K562 (cell line): ENCODE measurements around the gene ALKBH3. TPM values are rescaled to one million over a fixed set of nuclear protein-coding genes. Genes with fewer than 3 reads are reported as not detected.

Source experiments
- ATAC-seq: fragments of 200-7000 bp; cut with Tn5 transposase; 3 replicates; pipeline ENCODE4 v1.9.1; 2020; ENCODE audit warnings: moderate library complexity
- BruUV-seq: library from RNA; stranded (reverse); fragments of 400-500 nt; replicated peaks from 2 replicates; lab custom pipeline; 2021; lab: Mats Ljungman, UMichigan
- CTCF ChIA-PET: fragments of 300-600 bp; formaldehyde crosslinking; extraction: SDS; loops from one replicate; lab custom pipeline; 2021; ENCODE audit warnings: low intra/inter-chr PET ratio; lab: Yijun Ruan, JAX
- POLR2A ChIA-PET: fragments of 300-600, 350-650 bp; sonication (Branson Sonifier 250); formaldehyde crosslinking; extraction: SDS; loops from one replicate; lab custom pipeline; 2021; ENCODE audit warnings: antibody characterized with exemption, inconsistent platforms; lab: Yijun Ruan, JAX
- DNase-seq, 4 experiments: peaks; one replicate each; pipeline versions ENCODE4 v3.0.0 to v3.0.0-alpha.2; 2011 to 2018; ENCODE audit warnings: low spot score in 3 of 4, mixed read lengths in 3 of 4; ENCODE audit errors: extremely low read depth in 1 of 4
- FAIRE-seq: peaks from 2 replicates; lab custom pipeline; 2011; peaks lifted over from hg19 to GRCh38; lab: Jason Lieb, UNC
- H2AFZ ChIP-seq: 2 replicates; pipeline ENCODE4 v1.6.0; 2011; ENCODE audit warnings: low read depth, low read length, control low read depth, inconsistent platforms
- H3K27ac ChIP-seq: fragments of 200-600 bp; 3 replicates; pipeline ENCODE4 v1.8.0; 2011; ENCODE audit warnings: low read depth, mild to moderate bottlenecking, control low read depth, inconsistent platforms, low read length, moderate library complexity, mixed read lengths; ENCODE audit errors: extremely low read depth
- H3K27me3 ChIP-seq, 2 experiments: fragments of 300-600 bp in 1 of 2; 2 replicates in 1 of 2; 3 replicates in 1 of 2; pipeline versions ENCODE4 v1.6.0 to v1.8.0; 2011; ENCODE audit warnings: inconsistent platforms in 2 of 2, low read length in 2 of 2, mild to moderate bottlenecking in 1 of 2, mixed read lengths in 1 of 2, moderate library complexity in 1 of 2; ENCODE audit not compliant: control insufficient read depth in 2 of 2, insufficient read depth in 2 of 2
- H3K36me3 ChIP-seq: fragments of 300-600 bp; 3 replicates; pipeline ENCODE4 v1.8.0; 2011; ENCODE audit warnings: mild to moderate bottlenecking, low read length, inconsistent platforms; ENCODE audit not compliant: control insufficient read depth, insufficient read depth
- H3K4me1 ChIP-seq, 2 experiments: fragments of 200-600 bp in 1 of 2; replicated peaks in 1 of 2; 2 replicates in 1 of 2; 3 replicates in 1 of 2; pipeline versions ENCODE4 v1.5.1 to v1.8.0; 2011; ENCODE audit warnings: inconsistent platforms in 2 of 2, low read length in 2 of 2, mild to moderate bottlenecking in 1 of 2, mixed read lengths in 1 of 2, moderate library complexity in 1 of 2; ENCODE audit not compliant: control insufficient read depth in 2 of 2, insufficient read depth in 2 of 2
- H3K4me2 ChIP-seq: 2 replicates; pipeline ENCODE4 v1.6.1; 2011; ENCODE audit warnings: low read length, control low read depth, inconsistent platforms, mixed read lengths; ENCODE audit not compliant: insufficient read depth
- H3K4me3 ChIP-seq: fragments of 200-600 bp; sonication (generic), shearing (Covaris generic); 2 replicates; pipeline ENCODE4 v1.5.1; 2016; ENCODE audit warnings: control low read depth, inconsistent platforms
- H3K79me2 ChIP-seq: fragments of 200-600 bp; 3 replicates; pipeline ENCODE4 v1.8.0; 2011; ENCODE audit warnings: low read length, inconsistent platforms; ENCODE audit not compliant: control insufficient read depth, insufficient read depth
- H3K9ac ChIP-seq, 2 experiments: 2 replicates each; pipeline versions ENCODE4 v1.6.0 to v1.6.1; 2011; ENCODE audit warnings: low read depth in 2 of 2, low read length in 2 of 2, control low read depth in 1 of 2, inconsistent platforms in 1 of 2, mild to moderate bottlenecking in 1 of 2, mixed read lengths in 1 of 2; ENCODE audit not compliant: insufficient read depth in 1 of 2
- H3K9me1 ChIP-seq: one replicate; pipeline ENCODE4 v1.6.0; 2011; ENCODE audit warnings: inconsistent platforms, mild to moderate bottlenecking, low read length, moderate library complexity; ENCODE audit not compliant: control insufficient read depth, insufficient read depth
- H3K9me3 ChIP-seq: replicated peaks from 2 replicates; pipeline ENCODE4 v1.5.1; 2011; ENCODE audit warnings: low read depth, low read length, inconsistent platforms; ENCODE audit not compliant: control insufficient read depth, insufficient read depth
- H4K20me1 ChIP-seq: replicated peaks from 2 replicates; pipeline ENCODE4 v1.6.1; 2011; ENCODE audit warnings: low read length, inconsistent platforms, mixed read lengths; ENCODE audit not compliant: control insufficient read depth, insufficient read depth
- ATF1 ChIP-seq, 2 experiments: fragments of 450-650 bp in 1 of 2; IDR thresholded peaks; 2 replicates each; pipeline ENCODE4 v1.6.1; 2016; ENCODE audit warnings: missing compliant biosample characterization in 1 of 2, missing genetic modification characterization in 1 of 2
- BHLHE40 ChIP-seq: IDR thresholded peaks from 2 replicates; pipeline ENCODE4 v1.6.1; 2011; ENCODE audit warnings: low read length, improper control_type of control experiment
- DACH1 ChIP-seq: fragments of 450-650 bp; IDR thresholded peaks from 2 replicates; pipeline ENCODE4 v1.6.1; 2018; ENCODE audit not compliant: partially characterized antibody
- DPF2 ChIP-seq: fragments of 450-650 bp; IDR thresholded peaks from 2 replicates; pipeline ENCODE4 v1.6.1; 2016
- EHMT2 ChIP-seq: fragments of 450-650 bp; IDR thresholded peaks from 2 replicates; pipeline ENCODE4 v1.6.1; 2018; ENCODE audit warnings: antibody characterized with exemption
- ETV5 ChIP-seq: sonication (generic); formaldehyde crosslinking; IDR thresholded peaks from 2 replicates; pipeline ENCODE4 v1.4.0; 2020; ENCODE audit warnings: low read depth, mild to moderate bottlenecking, missing genetic modification reagents
- GABPB1 ChIP-seq: sonication (generic); formaldehyde crosslinking; IDR thresholded peaks from 2 replicates; pipeline ENCODE4 v1.8.0; 2022; ENCODE audit warnings: mild to moderate bottlenecking, missing genetic modification reagents
- KLF16 ChIP-seq: IDR thresholded peaks from 2 replicates; pipeline ENCODE4 v1.6.1; 2016; ENCODE audit warnings: antibody characterized with exemption
- LCOR ChIP-seq: sonication (generic); formaldehyde crosslinking; IDR thresholded peaks from 2 replicates; pipeline ENCODE4 v1.8.0; 2022; ENCODE audit warnings: mild to moderate bottlenecking, missing genetic modification reagents
- NCOA1 ChIP-seq: fragments of 450-650 bp; IDR thresholded peaks from 2 replicates; pipeline ENCODE4 v1.6.1; 2016; ENCODE audit warnings: low read depth
- NELFE ChIP-seq: IDR thresholded peaks from 2 replicates; pipeline ENCODE4 v1.6.1; 2011; ENCODE audit warnings: mild to moderate bottlenecking; ENCODE audit not compliant: insufficient read depth, insufficient read length
- NR2C2 ChIP-seq, 2 experiments: fragments of 200-800 bp in 1 of 2; sonication (Bioruptor generic) in 1 of 2; sonication (generic) in 1 of 2; formaldehyde crosslinking in 1 of 2; IDR thresholded peaks; 2 replicates each; pipeline versions ENCODE4 v1.6.1 to v1.8.0; 2016 to 2022; ENCODE audit warnings: mild to moderate bottlenecking in 1 of 2, missing compliant biosample characterization in 1 of 2, missing genetic modification characterization in 1 of 2, missing genetic modification reagents in 1 of 2
- PHB2 ChIP-seq: fragments of 450-650 bp; IDR thresholded peaks from 2 replicates; pipeline ENCODE4 v1.6.1; 2017; ENCODE audit warnings: low read depth
- PHF20 ChIP-seq: fragments of 450-650 bp; IDR thresholded peaks from 2 replicates; pipeline ENCODE4 v1.6.1; 2018; ENCODE audit not compliant: partially characterized antibody
- POLR2A ChIP-seq: fragments of 450-650 bp; conservative IDR thresholded peaks from 2 replicates; pipeline ENCODE4 v1.6.1; 2016
- RBM22 ChIP-seq: fragments of 200-400 bp; formaldehyde crosslinking; IDR thresholded peaks from 2 replicates; pipeline ENCODE4 v1.6.1; 2018; ENCODE audit warnings: low read length, low read depth; ENCODE audit not compliant: poor library complexity, severe bottlenecking
- SMARCE1 ChIP-seq: fragments of 450-650 bp; IDR thresholded peaks from 2 replicates; pipeline ENCODE4 v1.7.1; 2016; ENCODE audit warnings: mild to moderate bottlenecking
- SMC3 ChIP-seq: conservative IDR thresholded peaks from 2 replicates; pipeline ENCODE4 v1.6.1; 2011; ENCODE audit warnings: low read depth, low read length, improper control_type of control experiment; ENCODE audit not compliant: insufficient read depth
- SUPT5H ChIP-seq: fragments of 450-650 bp; IDR thresholded peaks from 2 replicates; pipeline ENCODE4 v1.6.1; 2016
- ZNF146 ChIP-seq: IDR thresholded peaks from one replicate; pipeline ENCODE4 v1.6.1; 2018; ENCODE audit warnings: missing compliant biosample characterization; ENCODE audit not compliant: unreplicated experiment
- ZNF311 ChIP-seq: fragments of 250-450 bp; sonication (Bioruptor Pico); IDR thresholded peaks from 2 replicates; pipeline ENCODE4 v1.4.0; 2020; ENCODE audit warnings: mild to moderate bottlenecking, moderate library complexity
- ZNF696 ChIP-seq: fragments of 250-450 bp; sonication (Bioruptor Pico); conservative IDR thresholded peaks from 2 replicates; pipeline ENCODE4 v1.4.0; 2020; ENCODE audit warnings: mild to moderate bottlenecking, moderate library complexity
- ZNF785 ChIP-seq: fragments of 250-450 bp; sonication (Bioruptor Pico); IDR thresholded peaks from 2 replicates; pipeline ENCODE4 v1.4.0; 2020; ENCODE audit warnings: mild to moderate bottlenecking
- WGBS: fragments of 100-300 bp; shearing (Covaris generic); methylation state at CpG from one replicate; pipeline ENCODE4 v1.1.6; 2016; ENCODE audit warnings: low coverage, mixed read lengths; ENCODE audit not compliant: insufficient coverage; ENCODE audit errors: missing lambda C conversion rate; 5-methylcytosine and 5-hydroxymethylcytosine counted together
- in situ Hi-C: fragments of 300-500 bp; cut with MboI; formaldehyde crosslinking; loops from 4 replicates; pipeline ENCODE4 v1.15.0; 2018; ENCODE audit warnings: inconsistent platforms, mixed read lengths
- intact Hi-C: fragments of 100-400 bp; cut with micrococcal nuclease; formaldehyde crosslinking; loops from 2 replicates; pipeline ENCODE4 v1.14.2; 2022
- polyA plus RNA-seq, 8 experiments: library from polyadenylated mRNA; depleted of rRNA in 4 of 8; stranded (reverse) in 5 of 8; unstranded in 3 of 8; fragments of >200 nt; fragmentation: Nextera tagmentation in 2 of 8; fragmentation: Illumina TruSeq in 1 of 8; extraction: Ambion mirVana in 2 of 8; extraction: Trizol in 1 of 8; gene quantifications; 2 replicates each; pipeline versions ENCODE4 v1.2.1 to v1.2.3, GENCODE V29; 2011 to 2014; ENCODE audit warnings: inconsistent platforms in 1 of 8, missing spikeins in 1 of 8
- total RNA-seq, 7 experiments: library from RNA; depleted of rRNA in 6 of 7; stranded (reverse); fragments of >200 nt in 6 of 7; fragmentation: Illumina TruSeq in 2 of 7; extraction: Trizol in 2 of 7; gene quantifications; 2 replicates each; pipeline versions ENCODE4 v1.2.1 to v1.2.3, GENCODE V29; 2011 to 2021; ENCODE audit warnings: low replicate concordance in 1 of 7
- TF ChIP-seq, protein P1 (sequence below): fragments of 450-650 bp; conservative IDR thresholded peaks from 2 replicates; pipeline ENCODE4 v1.6.1; 2016; ENCODE audit warnings: missing genetic modification characterization, low read depth, mild to moderate bottlenecking, missing compliant biosample characterization, moderate library complexity
- TF ChIP-seq, protein P2 (sequence below): fragments of 450-650 bp; formaldehyde crosslinking; IDR thresholded peaks from 2 replicates; pipeline ENCODE4 v1.4.0; 2022; ENCODE audit warnings: mild to moderate bottlenecking, moderate library complexity

The ALKBH3 gene
- total and polyA plus RNA-seq, 9 of the 15 experiments (the other 6 are each of a cell fraction or from before 2014, with no cell fraction given), result 16.0 to 49.9 (median 36.5) TPM

DNA sequence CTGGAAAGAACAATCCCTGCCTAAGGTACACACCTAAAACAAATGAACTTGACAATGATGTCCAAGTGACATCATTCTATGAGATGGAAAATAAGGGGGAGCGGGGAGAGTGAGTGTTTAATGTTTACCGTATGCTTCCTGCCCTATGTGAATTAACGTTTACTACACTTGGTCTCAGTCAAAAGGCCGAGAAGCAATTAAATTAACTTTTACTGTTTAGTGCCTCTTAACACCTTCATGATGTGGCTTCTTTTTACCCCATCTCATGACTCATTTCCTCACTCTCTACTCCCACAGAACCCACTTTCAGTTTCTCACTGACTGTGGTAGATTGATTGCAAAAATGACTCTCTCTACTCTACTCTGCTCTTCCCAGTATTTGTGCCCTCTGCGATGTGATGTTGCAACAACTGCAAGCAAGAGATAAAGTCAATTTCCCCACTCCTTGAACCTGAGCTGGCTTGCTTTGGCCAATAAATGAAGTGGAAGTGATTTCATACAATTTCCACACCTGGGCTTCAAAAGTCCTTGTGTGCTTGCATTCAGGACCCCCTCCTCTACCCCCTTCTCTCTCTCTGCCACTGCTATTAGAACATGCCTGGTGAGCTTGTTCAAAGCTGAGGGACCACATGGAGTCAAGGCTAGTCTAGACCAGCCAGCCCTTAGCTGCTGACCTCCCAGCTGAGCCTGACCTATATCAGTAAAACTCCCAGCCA is 11.6 kb upstream of the ALKBH3 start:
- Histone ChIP-seq H3K79me2 (no peaks in the 10 kb centered on the region), H3K27ac (peak overlapping the region; percentile 54), H3K9me3 (no peaks in the 10 kb centered on the region), H3K9ac (no peak overlapping the region), H3K4me2 (peak overlapping the region; percentile 44), H3K36me3 (no peaks in the 10 kb centered on the region), H4K20me1 (no peaks in the 10 kb centered on the region), H3K27me3 (peaks cover 8 to 10% of the 10 kb centered on the region in 2 experiments), H3K4me3 (no peak overlapping the region), H3K4me1 (peaks cover 0 to 13% of the 10 kb centered on the region in 2 experiments; a peak in 4 of 5 replicates), H3K9me1 (no peaks in the 10 kb centered on the region), H2AFZ (peak overlapping the region; percentile 54; the same call in 1 of the 2 replicates)
- WGBS, result 1% methylated on average over 5 of the region's 5 CpGs
- CTCF ChIA-PET, result no interaction called here
- FAIRE-seq, result peak; percentile 92
- POLR2A ChIA-PET, result interaction anchor here (0.9 kb wide), 1 partner anchor 53 kb away, joined by 3 read pairs; no protein-coding TSS in a partner anchor
- BruUV-seq, result no TSS peak
- DNase-seq, result peak; percentile 32 to 81 (median 58)
- in situ Hi-C loops (no loop called here), intact Hi-C loops (no loop called here)
- ATAC-seq, result peak; percentile 98
- no peak for TF ChIP-seq PHF20
- TF ChIP-seq BHLHE40, result peak; percentile 41; the same call in 1 of the 2 replicates
- peak; percentile 76; the same call in 1 of the 2 replicates for TF ChIP-seq NCOA1
- TF ChIP-seq, protein P1, sequence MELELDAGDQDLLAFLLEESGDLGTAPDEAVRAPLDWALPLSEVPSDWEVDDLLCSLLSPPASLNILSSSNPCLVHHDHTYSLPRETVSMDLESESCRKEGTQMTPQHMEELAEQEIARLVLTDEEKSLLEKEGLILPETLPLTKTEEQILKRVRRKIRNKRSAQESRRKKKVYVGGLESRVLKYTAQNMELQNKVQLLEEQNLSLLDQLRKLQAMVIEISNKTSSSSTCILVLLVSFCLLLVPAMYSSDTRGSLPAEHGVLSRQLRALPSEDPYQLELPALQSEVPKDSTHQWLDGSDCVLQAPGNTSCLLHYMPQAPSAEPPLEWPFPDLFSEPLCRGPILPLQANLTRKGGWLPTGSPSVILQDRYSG (tag), result no peak
- TF ChIP-seq ZNF311 (CRISPR knock-in tag), result no peak
- TF ChIP-seq ZNF146 (CRISPR knock-in tag), result no peak
- TF ChIP-seq GABPB1 (CRISPR knock-in tag), result no peak
- peak; percentile 98 for TF ChIP-seq DPF2
- TF ChIP-seq LCOR (CRISPR knock-in tag), result peak; percentile 58; the same call in 1 of the 2 replicates
- peak; percentile 70 for TF ChIP-seq DACH1
- TF ChIP-seq SMC3, result no peak
- TF ChIP-seq RBM22, result no peak
- TF ChIP-seq EHMT2, result peak; percentile 88
- TF ChIP-seq ZNF785 (CRISPR knock-in tag), result no peak
- TF ChIP-seq, protein P2, sequence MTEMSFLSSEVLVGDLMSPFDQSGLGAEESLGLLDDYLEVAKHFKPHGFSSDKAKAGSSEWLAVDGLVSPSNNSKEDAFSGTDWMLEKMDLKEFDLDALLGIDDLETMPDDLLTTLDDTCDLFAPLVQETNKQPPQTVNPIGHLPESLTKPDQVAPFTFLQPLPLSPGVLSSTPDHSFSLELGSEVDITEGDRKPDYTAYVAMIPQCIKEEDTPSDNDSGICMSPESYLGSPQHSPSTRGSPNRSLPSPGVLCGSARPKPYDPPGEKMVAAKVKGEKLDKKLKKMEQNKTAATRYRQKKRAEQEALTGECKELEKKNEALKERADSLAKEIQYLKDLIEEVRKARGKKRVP, result peak; percentile 55
- no peak for TF ChIP-seq ATF1 (CRISPR knock-in tag; IDR thresholded peaks at IDR 0.05)
- TF ChIP-seq ATF1 (tag; IDR thresholded peaks at IDR 0.05), result peak; percentile 68
- no peak for TF ChIP-seq SUPT5H
- no peak for TF ChIP-seq NR2C2 (CRISPR knock-in tag; IDR thresholded peaks at IDR 0.05)
- peak; percentile 64 for TF ChIP-seq NR2C2 (tag; IDR thresholded peaks at IDR 0.05)
- peak; percentile 90 for TF ChIP-seq KLF16
- TF ChIP-seq SMARCE1, result peak; percentile 97
- TF ChIP-seq ETV5, result peak; percentile 83
- TF ChIP-seq POLR2A, result no peak
- no peak for TF ChIP-seq PHB2
- no peak for TF ChIP-seq ZNF696
- no peak for TF ChIP-seq NELFE
